Mononuclear cell (primary cell): ENCODE data around the gene SV2C. TPM values are rescaled to one million over a fixed set of nuclear protein-coding genes. Genes with fewer than 3 reads are reported as not detected.

ENCODE experiments used
- H3K27me3 ChIP-seq: 2 replicates; pipeline ENCODE4 v1.6.0; 2011; ENCODE audit warnings: low read length, control low read depth; ENCODE audit not compliant: insufficient read depth
- H3K4me1 ChIP-seq: 2 replicates; pipeline ENCODE4 v1.5.1; 2011; ENCODE audit warnings: mild to moderate bottlenecking, low read length, control low read depth; ENCODE audit not compliant: insufficient read depth
- H3K4me3 ChIP-seq: 2 replicates; pipeline ENCODE4 v1.5.1; 2011; ENCODE audit warnings: mild to moderate bottlenecking, low read length, moderate library complexity
- H3K9me3 ChIP-seq: 2 replicates; pipeline ENCODE4 v1.5.1; 2011; ENCODE audit warnings: low read depth, mild to moderate bottlenecking, control low read depth, low read length
- total RNA-seq: library from RNA; depleted of rRNA; stranded (reverse); fragments of >200 nt; gene quantifications from one replicate; pipeline ENCODE4 v1.2.3, GENCODE V29; 2012

The SV2C gene
- total RNA-seq, 1 donor = under 0.01 TPM

DNA sequence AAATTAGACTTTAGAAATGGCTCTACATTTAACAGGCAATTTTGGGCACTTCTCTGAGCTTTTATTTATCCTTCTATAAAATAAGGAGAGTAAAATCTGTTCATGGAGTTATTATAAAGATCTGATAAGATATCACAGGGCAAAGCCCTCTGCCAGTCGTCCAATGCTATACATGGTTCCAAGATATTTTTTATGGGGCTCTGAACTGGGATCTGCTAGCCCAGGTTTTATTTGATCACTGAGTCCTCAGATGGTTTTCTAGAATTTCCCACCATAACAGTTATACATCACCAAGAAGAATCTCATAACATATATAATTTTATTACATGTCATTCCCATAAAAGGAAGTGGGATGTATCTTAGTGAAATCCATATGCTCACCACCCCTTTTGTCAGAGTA is 296.7 kb downstream of the SV2C start:
- peaks cover 19% of the 10 kb centered on the region for H3K4me1 ChIP-seq
- no peak overlapping the region for H3K4me3 ChIP-seq
- H3K9me3 ChIP-seq = no peaks in the 10 kb centered on the region
- no peaks in the 10 kb centered on the region for H3K27me3 ChIP-seq

DNA sequence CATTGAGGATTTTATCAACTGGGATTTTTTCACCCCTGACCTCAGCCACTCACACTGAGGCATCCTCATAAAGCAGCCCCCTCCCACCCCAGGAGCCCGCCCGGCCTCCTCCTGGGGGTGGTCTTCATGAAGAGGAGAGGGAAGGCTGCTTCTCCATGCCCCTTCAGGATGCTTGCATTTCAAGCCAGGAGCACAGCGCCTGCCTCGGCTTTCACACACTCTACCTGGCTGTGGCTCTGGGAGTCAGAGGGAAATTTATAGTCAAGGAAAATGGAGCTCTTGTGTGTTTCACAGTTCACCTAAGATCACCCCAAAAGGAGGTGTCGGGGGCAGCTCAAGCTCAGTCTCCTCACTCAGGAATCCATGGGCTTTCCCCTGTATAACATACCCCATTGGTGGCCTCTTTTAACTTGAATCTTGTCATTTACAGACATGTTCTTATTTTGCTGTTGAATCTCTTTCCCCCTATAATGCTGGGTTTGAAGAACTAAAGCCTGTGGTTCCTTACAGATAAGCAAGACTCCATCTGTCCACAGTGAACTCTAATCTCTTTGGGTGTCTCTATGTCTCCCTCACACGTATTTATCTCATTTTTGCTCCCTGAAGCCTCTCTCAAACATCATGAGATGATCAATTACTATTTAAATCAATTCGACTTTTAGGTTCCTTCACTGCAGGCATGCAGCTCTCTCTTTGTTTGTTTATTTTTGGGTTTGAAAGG is 297.3 kb downstream of the SV2C start:
- Histone ChIP-seq H3K9me3 (no peaks in the 10 kb centered on the region), H3K4me3 (no peak overlapping the region), H3K4me1 (peaks cover 20% of the 10 kb centered on the region), H3K27me3 (no peaks in the 10 kb centered on the region)

DNA sequence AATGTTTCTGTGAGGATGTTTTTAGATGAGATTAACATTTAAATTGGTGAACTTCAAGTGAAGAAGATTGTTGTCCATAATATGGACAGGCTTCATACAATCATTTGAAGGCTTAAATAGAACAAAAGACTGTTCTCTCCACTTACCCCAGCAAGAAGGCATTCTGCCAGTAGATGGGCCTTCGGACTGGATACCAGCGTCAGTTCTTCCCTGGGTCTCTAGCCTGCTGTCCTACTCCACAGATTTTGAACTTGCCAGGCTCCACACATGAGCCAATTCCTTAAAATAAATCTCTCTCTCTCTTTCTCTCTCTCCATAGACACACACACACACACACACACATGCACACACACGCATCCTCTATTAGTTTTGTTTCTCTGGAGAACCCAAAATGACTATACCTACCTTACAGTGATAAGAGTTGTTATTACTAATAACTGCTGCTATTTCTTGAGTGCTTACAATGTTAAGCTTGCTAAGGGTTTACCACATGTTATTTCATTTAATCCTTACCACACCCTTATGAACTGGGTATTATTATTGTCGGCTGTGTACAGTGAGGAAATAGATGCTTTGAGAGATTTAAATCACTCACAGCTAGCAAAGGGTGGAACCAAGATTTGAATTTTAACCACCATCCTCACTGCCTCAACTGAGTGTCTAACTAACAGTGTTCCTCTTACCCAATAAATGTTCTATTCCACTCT is 300.1 kb downstream of the SV2C start:
- H3K9me3 ChIP-seq = no peaks in the 10 kb centered on the region
- no peak overlapping the region for H3K4me3 ChIP-seq
- H3K27me3 ChIP-seq = no peaks in the 10 kb centered on the region
- H3K4me1 ChIP-seq = peaks cover 20% of the 10 kb centered on the region

DNA sequence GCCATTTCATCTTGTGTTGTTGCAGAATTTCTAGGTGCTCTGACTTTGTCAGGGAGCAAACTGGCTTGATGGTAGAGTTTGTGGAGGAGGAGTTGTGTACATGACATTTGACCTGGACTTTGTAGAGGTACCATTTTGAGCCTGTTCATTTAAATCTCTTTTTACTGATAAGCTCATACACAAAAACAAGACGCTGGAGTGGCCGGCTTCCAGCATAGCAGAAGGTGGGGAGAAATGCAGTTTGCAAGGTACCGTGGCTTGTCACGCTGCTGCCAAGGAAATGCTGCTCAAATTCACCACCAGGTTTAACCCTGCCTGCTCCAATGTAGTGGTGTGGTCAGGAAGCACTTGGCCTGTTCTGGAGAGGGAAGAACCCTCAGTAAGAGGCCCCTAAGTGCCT is 301.0 kb downstream of the SV2C start:
- H3K4me3 ChIP-seq = no peak overlapping the region
- peaks cover 17% of the 10 kb centered on the region for H3K4me1 ChIP-seq
- H3K27me3 ChIP-seq = no peaks in the 10 kb centered on the region
- no peaks in the 10 kb centered on the region for H3K9me3 ChIP-seq

DNA sequence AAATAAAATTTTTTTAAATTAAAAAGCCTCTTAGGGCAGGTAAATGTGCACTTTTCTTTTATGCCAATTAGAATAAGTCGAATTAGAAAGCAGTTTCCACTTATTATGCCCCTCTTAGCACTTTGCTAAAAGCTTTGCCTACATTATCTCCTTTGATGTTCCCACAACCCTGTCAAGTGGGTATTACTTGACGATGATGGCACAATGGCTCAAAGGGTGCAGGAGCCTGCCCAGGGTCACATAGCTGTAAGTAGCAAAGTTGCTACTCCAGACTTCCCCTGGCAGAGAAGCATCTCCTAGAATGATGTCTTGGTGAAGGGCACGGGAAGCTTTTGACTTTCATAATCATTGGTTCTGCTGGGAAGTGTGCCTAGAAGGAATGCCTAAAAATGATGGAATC is 301.5 kb downstream of the SV2C start:
- H3K4me1 ChIP-seq = peaks cover 13% of the 10 kb centered on the region
- no peaks in the 10 kb centered on the region for H3K9me3 ChIP-seq
- no peak overlapping the region for H3K4me3 ChIP-seq
- H3K27me3 ChIP-seq = no peaks in the 10 kb centered on the region

DNA sequence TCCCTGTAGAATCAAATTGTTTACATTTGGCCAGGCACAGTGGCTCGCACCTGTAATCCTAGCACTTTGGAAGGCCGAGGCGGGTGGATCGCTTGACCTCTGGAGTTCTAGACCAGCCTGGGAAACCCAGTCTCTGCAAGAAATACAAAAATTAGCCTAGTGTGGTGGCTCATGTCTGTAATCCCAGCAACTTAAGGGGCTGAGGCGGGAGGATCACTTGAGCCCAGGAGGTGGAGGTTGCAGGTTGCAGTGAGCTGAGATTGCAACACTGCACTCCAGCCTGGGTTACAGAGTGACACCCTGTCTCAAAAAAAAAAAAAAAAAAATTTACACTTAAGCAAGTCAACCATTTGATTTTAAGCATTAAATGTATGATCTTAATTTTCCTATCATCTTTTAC is 302.4 kb downstream of the SV2C start:
- Histone ChIP-seq H3K4me1 (peaks cover 22% of the 10 kb centered on the region), H3K4me3 (no peak overlapping the region), H3K9me3 (no peaks in the 10 kb centered on the region)

DNA sequence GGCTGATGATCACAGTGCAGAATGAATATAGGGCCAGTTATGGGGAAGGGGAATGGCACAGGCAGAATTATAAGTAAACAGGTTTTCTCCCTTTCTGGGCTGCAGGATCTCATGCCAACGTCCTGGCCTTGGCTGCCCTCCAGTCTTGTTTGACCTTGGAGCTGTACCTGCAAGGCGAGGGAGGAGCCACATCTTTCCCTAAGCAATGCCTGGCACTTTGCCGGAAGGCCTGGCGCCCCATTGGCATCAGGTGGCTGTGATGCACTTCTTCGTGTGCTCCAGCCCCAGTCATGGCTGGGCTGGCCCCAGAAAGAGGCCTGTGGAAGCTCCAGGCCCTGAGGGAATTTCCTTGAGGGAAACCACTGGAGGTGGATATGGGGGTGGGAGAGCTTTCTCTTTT is 303.2 kb downstream of the SV2C start:
- Histone ChIP-seq H3K4me1 (peaks cover 30% of the 10 kb centered on the region), H3K9me3 (no peaks in the 10 kb centered on the region), H3K27me3 (no peaks in the 10 kb centered on the region), H3K4me3 (no peak overlapping the region)

More for the DNA sequence above, 302.4 kb downstream of the SV2C start:
- no peaks in the 10 kb centered on the region for H3K27me3 ChIP-seq

DNA sequence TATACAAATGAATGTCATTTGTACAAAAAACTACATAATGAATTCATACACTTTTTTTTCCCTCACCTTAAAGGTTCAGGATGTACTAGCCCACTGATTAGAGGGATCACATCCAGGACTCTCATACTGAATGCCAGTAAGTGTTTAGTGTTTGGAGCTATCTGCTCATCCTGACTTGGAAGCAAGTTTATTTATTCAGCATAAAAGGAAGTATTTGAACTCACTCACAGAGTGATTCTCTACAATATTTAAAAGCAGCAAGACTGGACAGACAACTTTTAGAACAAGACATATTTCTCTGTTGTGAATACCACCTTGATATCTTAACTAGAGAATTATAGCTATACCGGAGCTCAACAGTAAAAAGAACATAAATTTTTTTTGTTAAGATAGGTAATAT is 305.1 kb downstream of the SV2C start:
- Histone ChIP-seq H3K4me1 (peaks cover 35% of the 10 kb centered on the region), H3K4me3 (no peak overlapping the region), H3K27me3 (no peaks in the 10 kb centered on the region), H3K9me3 (no peaks in the 10 kb centered on the region)

DNA sequence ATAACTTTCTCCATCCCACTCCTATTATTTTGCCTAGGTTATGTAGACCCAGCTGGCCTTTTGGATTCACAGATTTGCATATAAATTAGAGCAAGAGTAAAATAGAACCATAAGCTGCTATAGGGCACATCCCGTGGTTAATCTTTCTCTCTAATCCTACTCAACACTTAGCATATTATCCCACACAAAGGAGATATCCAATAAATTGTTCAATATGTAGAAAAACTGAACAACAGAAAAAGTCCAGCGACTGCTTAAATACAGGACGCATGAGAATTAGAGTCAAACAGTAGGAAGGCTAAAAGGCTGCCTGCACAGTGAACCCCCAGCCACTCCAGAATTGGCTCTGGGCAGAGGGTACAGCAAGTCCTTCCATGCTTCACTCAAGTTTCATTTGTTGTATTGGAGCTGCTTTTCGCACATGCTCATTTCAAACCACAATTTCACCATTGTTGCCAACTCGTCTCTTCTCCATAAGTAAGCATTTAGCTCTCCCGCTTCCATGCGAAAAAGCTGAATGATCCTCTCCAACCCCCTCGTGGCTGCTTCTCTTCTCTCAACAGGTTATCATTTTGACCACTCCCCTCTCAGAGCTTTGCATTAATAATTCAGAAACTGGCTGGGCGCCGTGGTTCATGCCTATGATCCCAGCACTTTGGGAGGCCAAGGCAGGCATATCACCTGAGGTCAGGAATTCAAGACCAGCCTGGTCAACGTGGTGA is 305.8 kb downstream of the SV2C start:
- H3K9me3 ChIP-seq = no peaks in the 10 kb centered on the region
- no peaks in the 10 kb centered on the region for H3K27me3 ChIP-seq
- peaks cover 39% of the 10 kb centered on the region for H3K4me1 ChIP-seq
- no peak overlapping the region for H3K4me3 ChIP-seq

DNA sequence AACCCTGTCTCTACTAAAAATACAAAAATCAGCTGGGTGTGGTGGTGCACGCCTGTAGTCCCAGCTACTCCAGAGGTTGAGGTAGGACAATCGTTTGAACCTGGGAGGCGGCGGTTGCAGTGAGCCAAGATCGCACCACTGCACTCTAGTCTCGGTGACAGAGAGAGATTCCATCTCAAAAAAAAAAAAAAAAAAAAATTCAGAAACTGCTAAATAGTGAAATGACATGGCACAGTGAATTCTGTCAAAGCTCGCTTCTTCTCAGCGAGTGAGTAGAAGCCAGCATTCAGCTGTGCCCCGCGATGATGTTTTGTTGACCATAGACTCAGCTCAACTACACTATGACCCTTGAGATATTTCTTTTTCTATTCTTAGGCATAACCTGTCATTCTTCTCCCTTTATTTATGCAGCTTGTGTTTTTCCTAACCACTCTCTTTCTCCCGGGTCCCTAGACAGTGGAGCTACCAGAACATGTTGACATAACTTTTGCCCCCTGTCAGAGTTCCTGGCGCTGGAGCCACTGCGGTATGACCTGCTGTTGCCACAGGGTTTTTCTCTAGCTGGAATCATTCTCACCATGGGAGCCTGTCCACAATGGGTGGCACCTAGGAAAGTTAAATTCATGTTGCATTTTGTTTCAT is 306.5 kb downstream of the SV2C start:
- peaks cover 34% of the 10 kb centered on the region for H3K4me1 ChIP-seq
- H3K4me3 ChIP-seq = no peak overlapping the region
- no peaks in the 10 kb centered on the region for H3K9me3 ChIP-seq
- H3K27me3 ChIP-seq = no peaks in the 10 kb centered on the region

DNA sequence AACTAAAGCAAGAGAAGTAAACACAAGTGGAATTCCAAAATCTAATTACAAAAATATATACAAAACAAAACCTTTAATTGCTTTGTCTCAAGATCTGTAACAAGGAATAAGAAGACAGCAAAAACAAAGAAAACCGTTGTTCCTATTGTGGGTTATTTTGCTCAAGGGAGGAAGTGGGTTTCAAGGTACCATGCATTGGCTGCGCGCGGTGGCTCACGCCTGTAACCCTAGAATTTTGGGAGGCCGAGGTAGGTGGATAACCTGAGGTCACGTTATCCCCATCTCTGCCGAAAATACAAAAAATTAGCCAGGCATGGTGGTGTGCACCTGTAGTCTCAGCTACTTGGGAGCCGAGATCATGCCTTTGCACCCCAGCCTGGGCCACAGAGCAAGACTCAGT is 307.8 kb downstream of the SV2C start:
- peaks cover 30% of the 10 kb centered on the region for H3K4me1 ChIP-seq
- H3K27me3 ChIP-seq = no peaks in the 10 kb centered on the region
- H3K9me3 ChIP-seq = no peaks in the 10 kb centered on the region
- no peak overlapping the region for H3K4me3 ChIP-seq

DNA sequence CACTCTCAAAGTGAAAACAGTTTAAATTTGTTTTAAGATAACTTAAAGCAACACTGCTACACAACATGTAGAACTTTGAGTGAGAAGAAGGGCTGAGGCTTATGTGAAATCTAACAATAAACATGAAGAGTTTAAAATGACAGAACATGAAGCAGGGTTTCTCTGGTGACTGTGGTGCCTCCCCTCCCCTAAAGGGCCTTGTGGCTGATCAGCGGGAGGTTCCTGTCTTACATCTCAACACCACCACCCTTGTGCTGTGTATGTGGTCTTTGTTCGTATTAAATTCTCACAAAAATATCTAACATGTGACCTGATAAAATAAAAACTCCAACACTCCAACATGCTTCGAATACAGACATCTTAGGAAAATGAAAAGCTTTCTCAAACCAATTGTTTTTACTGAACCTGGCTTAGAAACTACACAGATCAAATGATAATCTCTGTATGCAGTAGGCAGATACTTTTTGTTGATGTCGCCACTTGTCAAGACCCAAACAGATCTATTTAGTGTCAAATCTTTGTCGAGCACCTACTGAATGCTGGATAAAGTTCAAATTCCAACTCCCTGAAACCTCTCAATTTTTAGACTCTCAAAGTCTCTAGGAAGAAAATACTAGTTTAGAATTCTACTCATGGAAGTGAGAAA is 310.0 kb downstream of the SV2C start:
- peaks cover 30% of the 10 kb centered on the region for H3K4me1 ChIP-seq
- no peaks in the 10 kb centered on the region for H3K9me3 ChIP-seq
- H3K27me3 ChIP-seq = no peaks in the 10 kb centered on the region
- H3K4me3 ChIP-seq = no peak overlapping the region

DNA sequence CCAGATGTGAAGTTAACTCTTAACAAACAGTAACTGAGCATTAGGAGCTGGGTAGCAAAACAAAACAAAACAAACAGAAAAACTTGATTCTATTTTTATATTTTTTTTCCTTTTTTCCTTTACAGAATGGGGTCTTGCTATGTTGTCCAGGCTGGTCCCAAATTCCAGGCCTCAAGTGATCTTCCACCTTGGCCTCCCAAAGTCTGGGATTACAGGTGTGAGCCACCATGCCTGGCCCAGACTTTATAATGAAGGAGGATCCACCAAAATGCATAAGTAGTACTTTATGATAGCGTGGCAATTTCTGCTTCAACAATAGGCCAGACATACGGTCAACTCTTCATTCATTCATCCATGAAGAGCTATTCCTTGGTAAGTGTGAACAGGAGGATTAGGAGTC is 314.0 kb downstream of the SV2C start:
- peaks cover 30% of the 10 kb centered on the region for H3K4me1 ChIP-seq
- H3K27me3 ChIP-seq = no peaks in the 10 kb centered on the region

DNA sequence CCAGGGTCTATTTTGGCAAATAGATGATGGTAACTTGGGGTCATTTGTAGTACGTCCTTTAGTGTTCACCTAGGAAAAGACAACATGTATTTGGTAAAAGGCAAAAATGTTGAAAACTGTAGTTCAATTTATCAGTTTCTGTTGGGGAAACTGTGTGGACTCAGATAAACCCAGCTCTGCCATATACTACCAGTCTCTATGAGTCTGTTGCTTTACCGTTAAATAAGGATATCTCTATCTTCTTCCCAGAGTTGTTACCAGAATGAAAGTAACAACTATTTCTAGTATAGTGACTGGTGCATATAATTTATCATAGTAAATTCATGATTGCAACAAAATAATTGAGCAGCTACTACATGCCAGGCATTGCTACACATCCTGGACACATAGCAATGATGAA is 316.1 kb downstream of the SV2C start:
- peaks cover 22% of the 10 kb centered on the region for H3K4me1 ChIP-seq
- H3K9me3 ChIP-seq = no peaks in the 10 kb centered on the region
- no peaks in the 10 kb centered on the region for H3K27me3 ChIP-seq
- H3K4me3 ChIP-seq = no peak overlapping the region

More for the DNA sequence above, 314.0 kb downstream of the SV2C start:
- H3K9me3 ChIP-seq = no peaks in the 10 kb centered on the region
- no peak overlapping the region for H3K4me3 ChIP-seq

DNA sequence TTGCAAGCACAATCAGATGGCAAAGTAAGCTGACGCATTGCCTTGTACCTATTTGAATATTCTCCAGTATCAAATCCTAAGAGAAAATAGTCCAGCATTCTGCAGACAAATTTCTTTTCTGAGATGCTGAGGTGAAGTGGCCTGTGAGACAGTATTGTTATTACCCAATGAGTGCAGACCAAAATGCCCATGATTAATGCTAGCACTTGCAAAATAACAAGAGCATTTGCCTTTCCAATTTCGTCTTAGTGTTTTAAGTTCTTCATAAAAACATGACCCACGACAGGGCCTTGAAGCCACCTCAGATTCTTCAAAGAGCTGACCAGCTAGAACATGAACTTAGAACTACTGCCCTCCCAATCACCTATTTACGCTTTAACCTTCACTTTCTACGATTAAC is 317.3 kb downstream of the SV2C start:
- no peaks in the 10 kb centered on the region for H3K27me3 ChIP-seq
- peaks cover 34% of the 10 kb centered on the region for H3K4me1 ChIP-seq
- H3K9me3 ChIP-seq = no peaks in the 10 kb centered on the region
- no peak overlapping the region for H3K4me3 ChIP-seq
